SU-DHL-6 (cell line): Measurements from ENCODE around the gene CPAMD8.
"Not testable (repeated sequence)": the region's sequence is repeated elsewhere in the genome, so short reads cannot be mapped to it uniquely, and the experiment has no call there.

Source experiments
- H2AFZ ChIP-seq: fragments of 200-600 bp; sonication (generic); 2 replicates; pipeline ENCODE4 v1.6.1; 2014; ENCODE audit warnings: low read depth, mild to moderate bottlenecking, moderate library complexity, mixed read lengths, antibody characterized with exemption, low read length; ENCODE audit not compliant: severe bottlenecking
- H3F3A ChIP-seq: fragments of 200-600 bp; shearing (Covaris generic); 2 replicates; pipeline ENCODE4 v1.6.0; 2016; ENCODE audit warnings: antibody characterized with exemption, mild to moderate bottlenecking; ENCODE audit not compliant: insufficient read depth
- H3K27ac ChIP-seq: fragments of 200-600 bp; sonication (generic); 2 replicates; pipeline ENCODE4 v1.5.1; 2016; ENCODE audit warnings: low read depth, mild to moderate bottlenecking, low read length, moderate library complexity, mixed read lengths
- H3K27me3 ChIP-seq: fragments of 200-600 bp; sonication (generic), shearing (Covaris generic); 2 replicates; pipeline ENCODE4 v1.6.0; 2014; ENCODE audit warnings: mild to moderate bottlenecking, low read length
- H3K36me3 ChIP-seq: fragments of 200-600 bp; sonication (generic); 2 replicates; pipeline ENCODE4 v1.6.1; 2014; ENCODE audit warnings: mild to moderate bottlenecking, low read length, mixed read lengths
- H3K4me2 ChIP-seq: fragments of 300-600, 200-600 bp; shearing (Covaris generic), sonication (generic); 2 replicates; pipeline ENCODE4 v1.6.0; 2014; ENCODE audit warnings: low read length, low read depth, mild to moderate bottlenecking; ENCODE audit not compliant: poor library complexity, severe bottlenecking
- H3K4me3 ChIP-seq: fragments of 200-600 bp; sonication (generic); 2 replicates; pipeline ENCODE4 v1.5.1; 2014; ENCODE audit warnings: antibody characterized with exemption, low read length, mild to moderate bottlenecking, mixed read lengths; ENCODE audit not compliant: insufficient read depth, poor library complexity, severe bottlenecking
- H3K79me2 ChIP-seq: fragments of 200-600 bp; sonication (generic); 2 replicates; pipeline ENCODE4 v1.6.1; 2014; ENCODE audit warnings: mild to moderate bottlenecking, low read length, moderate library complexity; ENCODE audit not compliant: insufficient read depth
- H3K9ac ChIP-seq: fragments of 200-600 bp; sonication (generic); 2 replicates; pipeline ENCODE4 v1.7.0; 2014; ENCODE audit warnings: mild to moderate bottlenecking, low read length
- H3K9me2 ChIP-seq: fragments of 200-600 bp; sonication (generic); replicated peaks from 2 replicates; pipeline ENCODE4 v1.6.1; 2014; ENCODE audit warnings: low read length; ENCODE audit not compliant: insufficient read depth
- H3K9me3 ChIP-seq: fragments of 200-600 bp; sonication (generic); 2 replicates; pipeline ENCODE4 v1.6.1; 2014; ENCODE audit warnings: low read length, mixed read lengths; ENCODE audit not compliant: insufficient read depth
- H4K20me1 ChIP-seq: fragments of 200-600 bp; sonication (generic); 2 replicates; pipeline ENCODE4 v1.6.1; 2014; ENCODE audit warnings: low read depth, mild to moderate bottlenecking, antibody characterized with exemption, low read length, moderate library complexity, mixed read lengths
- CTCF ChIP-seq: fragments of 200-600 bp; sonication (generic); IDR thresholded peaks from one replicate; pipeline ENCODE4 v1.5.1; 2017; ENCODE audit warnings: antibody characterized with exemption, mild to moderate bottlenecking, low read length, moderate library complexity; ENCODE audit not compliant: insufficient read depth, poor library complexity, severe bottlenecking
- EZH2phosphoT487 ChIP-seq: fragments of 200-600 bp; sonication (generic), shearing (Covaris generic); conservative IDR thresholded peaks from 2 replicates; pipeline ENCODE4 v1.6.1; 2018; ENCODE audit warnings: mild to moderate bottlenecking, antibody characterized with exemption, low read length, moderate library complexity, mixed read lengths

Gene CPAMD8

GRCh38 chr19:17025361-17025760, 1.2 kb downstream of the CPAMD8 start:
- H3K27ac ChIP-seq, result no peak overlapping the region
- H3K9me2 ChIP-seq, result no peaks in the 10 kb centered on the region
- no peak overlapping the region for H3K4me2 ChIP-seq
- no peaks in the 10 kb centered on the region for H4K20me1 ChIP-seq
- H3F3A ChIP-seq, result no peaks in the 10 kb centered on the region
- no peak overlapping the region for H2AFZ ChIP-seq
- no peaks in the 10 kb centered on the region for H3K9me3 ChIP-seq
- no peak overlapping the region for H3K4me3 ChIP-seq
- no peaks in the 10 kb centered on the region for H3K27me3 ChIP-seq
- TF ChIP-seq EZH2phosphoT487 (no peak), CTCF (no peak)
- no peak overlapping the region for H3K9ac ChIP-seq
- H3K79me2 ChIP-seq, result no peaks in the 10 kb centered on the region
- no peaks in the 10 kb centered on the region for H3K36me3 ChIP-seq

- not testable (repeated sequence) for H3K9me3 ChIP-seq, H3K4me2 ChIP-seq, H3F3A ChIP-seq, H3K27me3 ChIP-seq, H4K20me1 ChIP-seq, H3K9me2 ChIP-seq, H3K79me2 ChIP-seq, H3K9ac ChIP-seq, H3K27ac ChIP-seq, H2AFZ ChIP-seq, H3K36me3 ChIP-seq, H3K4me3 ChIP-seq
Measured at GRCh38 chr19:17024941-17025340, 1.7 kb downstream of the CPAMD8 start.

- H3K9me2 ChIP-seq, result no peaks in the 10 kb centered on the region
- H3K9ac ChIP-seq, result no peak overlapping the region
- no peaks in the 10 kb centered on the region for H3F3A ChIP-seq
- H3K27ac ChIP-seq, result no peak overlapping the region
- no peak overlapping the region for H3K4me3 ChIP-seq
- TF ChIP-seq EZH2phosphoT487 (no peak), CTCF (no peak)
- H3K4me2 ChIP-seq, result no peak overlapping the region
- no peaks in the 10 kb centered on the region for H3K9me3 ChIP-seq
- no peak overlapping the region for H2AFZ ChIP-seq
- no peaks in the 10 kb centered on the region for H3K27me3 ChIP-seq
- no peaks in the 10 kb centered on the region for H4K20me1 ChIP-seq
- H3K79me2 ChIP-seq, result no peaks in the 10 kb centered on the region
- no peaks in the 10 kb centered on the region for H3K36me3 ChIP-seq
Measured at GRCh38 chr19:17023805-17024204, 2.8 kb downstream of the CPAMD8 start.

GRCh38 chr19:17022738-17023137, 3.9 kb downstream of the CPAMD8 start:
- no peaks in the 10 kb centered on the region for H3K9me2 ChIP-seq
- H3K4me2 ChIP-seq, result no peak overlapping the region
- no peaks in the 10 kb centered on the region for H3K36me3 ChIP-seq
- no peak overlapping the region for H2AFZ ChIP-seq
- no peaks in the 10 kb centered on the region for H3F3A ChIP-seq
- no peaks in the 10 kb centered on the region for H4K20me1 ChIP-seq
- no peak overlapping the region for H3K9ac ChIP-seq
- no peak overlapping the region for H3K27ac ChIP-seq
- TF ChIP-seq EZH2phosphoT487 (no peak), CTCF (no peak)
- H3K27me3 ChIP-seq, result no peaks in the 10 kb centered on the region
- no peaks in the 10 kb centered on the region for H3K79me2 ChIP-seq
- no peaks in the 10 kb centered on the region for H3K9me3 ChIP-seq
- H3K4me3 ChIP-seq, result no peak overlapping the region
